ENCODE results near the gene MKLN1.

The MKLN1 gene

GRCh38 chr7:131355917-131356777, 28.5 kb downstream of the MKLN1 start:
- DNase-seq = no peak

- DNase-seq = no peak
Observed at GRCh38 chr7:131357282-131357880, 29.7 kb downstream of the MKLN1 start.

GRCh38 chr7:131358636-131359035, 31.0 kb downstream of the MKLN1 start:
- DNase-seq = no peak

GRCh38 chr7:131359136-131359776, 31.6 kb downstream of the MKLN1 start:
- DNase-seq = no peak

- no peak for DNase-seq
Observed at GRCh38 chr7:131363719-131364118, 36.0 kb downstream of the MKLN1 start.

GRCh38 chr7:131364767-131365344, 37.2 kb downstream of the MKLN1 start:
- DNase-seq = no peak

GRCh38 chr7:131365838-131366237, 38.2 kb downstream of the MKLN1 start:
- no peak for DNase-seq

GRCh38 chr7:131369354-131369753, 41.7 kb downstream of the MKLN1 start:
- DNase-seq = no peak

- DNase-seq = no peak
Observed at GRCh38 chr7:131370523-131370968, 42.9 kb downstream of the MKLN1 start.

GRCh38 chr7:131371411-131371810, 43.7 kb downstream of the MKLN1 start:
- DNase-seq = no peak

- no peak for DNase-seq
Observed at GRCh38 chr7:131372554-131372953, 44.9 kb downstream of the MKLN1 start.

GRCh38 chr7:131374821-131375220, 47.1 kb downstream of the MKLN1 start:
- no peak for DNase-seq

- DNase-seq = no peak
Observed at GRCh38 chr7:131381069-131381838, 53.6 kb downstream of the MKLN1 start.

- no peak for DNase-seq
Observed at GRCh38 chr7:131383417-131384285, 56.0 kb downstream of the MKLN1 start.

- DNase-seq = no peak
Observed at GRCh38 chr7:131384286-131384635, 56.6 kb downstream of the MKLN1 start.

GRCh38 chr7:131385039-131385605, 57.4 kb downstream of the MKLN1 start:
- DNase-seq = no peak

- DNase-seq = no peak
Observed at GRCh38 chr7:131388126-131388525, 60.5 kb downstream of the MKLN1 start.

- no peak for DNase-seq
Observed at GRCh38 chr7:131390275-131390674, 62.6 kb downstream of the MKLN1 start.

- no peak for DNase-seq
Observed at GRCh38 chr7:131391145-131391544, 63.5 kb downstream of the MKLN1 start.

GRCh38 chr7:131400681-131401176, 73.1 kb downstream of the MKLN1 start:
- DNase-seq = no peak

- no peak for DNase-seq
Observed at GRCh38 chr7:131401194-131401593, 73.5 kb downstream of the MKLN1 start.

All from activated CD8-positive, alpha-beta memory T cell treated with anti-CD3 and anti-CD28 coated beads for 24 hours (primary cell).